Right renal pelvis (tissue), 4 donors: ENCODE measurements around the gene NBPF4. TPM values are rescaled to one million over a fixed set of nuclear protein-coding genes. Genes with fewer than 3 reads are reported as not detected.
"Not testable (repeated sequence)": the region's sequence is repeated elsewhere in the genome, so short reads cannot be mapped to it uniquely, and the experiment has no call there.

Source experiments
- DNase-seq, 4 donors: peaks; one replicate each; pipeline ENCODE4 v3.0.0-alpha.2; 2013; ENCODE audit warnings: low read depth in 4 of 4, low spot score in 3 of 4, missing footprints in 1 of 4
- polyA plus RNA-seq, 4 donors: library from polyadenylated mRNA; unstranded; fragments of 120-200 nt; gene quantifications; one replicate each; pipeline ENCODE4 v1.2.1, GENCODE V29; 2013; ENCODE audit not compliant: insufficient read length in 4 of 4

NBPF4 gene, protein sequence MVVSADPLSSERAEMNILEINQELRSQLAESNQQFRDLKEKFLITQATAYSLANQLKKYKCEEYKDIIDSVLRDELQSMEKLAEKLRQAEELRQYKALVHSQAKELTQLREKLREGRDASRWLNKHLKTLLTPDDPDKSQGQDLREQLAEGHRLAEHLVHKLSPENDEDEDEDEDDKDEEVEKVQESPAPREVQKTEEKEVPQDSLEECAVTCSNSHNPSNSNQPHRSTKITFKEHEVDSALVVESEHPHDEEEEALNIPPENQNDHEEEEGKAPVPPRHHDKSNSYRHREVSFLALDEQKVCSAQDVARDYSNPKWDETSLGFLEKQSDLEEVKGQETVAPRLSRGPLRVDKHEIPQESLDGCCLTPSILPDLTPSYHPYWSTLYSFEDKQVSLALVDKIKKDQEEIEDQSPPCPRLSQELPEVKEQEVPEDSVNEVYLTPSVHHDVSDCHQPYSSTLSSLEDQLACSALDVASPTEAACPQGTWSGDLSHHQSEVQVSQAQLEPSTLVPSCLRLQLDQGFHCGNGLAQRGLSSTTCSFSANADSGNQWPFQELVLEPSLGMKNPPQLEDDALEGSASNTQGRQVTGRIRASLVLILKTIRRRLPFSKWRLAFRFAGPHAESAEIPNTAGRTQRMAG
- polyA plus RNA-seq = not detected

DNA sequence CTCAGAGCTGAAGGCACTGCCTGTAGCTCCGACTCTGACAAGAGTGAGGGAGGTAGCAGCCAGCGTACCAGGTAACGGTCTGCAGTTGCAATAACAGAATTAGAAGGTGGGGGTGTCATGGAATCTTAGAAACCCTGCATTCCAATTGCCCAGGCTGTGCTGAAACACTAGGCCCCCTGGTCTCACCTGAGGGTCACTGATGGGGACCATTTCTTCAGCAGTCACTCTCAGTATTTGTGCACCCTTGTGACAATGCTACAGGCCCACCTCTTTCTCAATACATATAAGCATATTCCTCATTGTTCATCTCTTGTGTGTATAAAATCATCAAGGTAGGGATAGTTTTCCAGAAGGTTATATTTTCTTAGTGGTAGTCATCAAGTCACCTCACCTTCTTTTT lies at the start of gene NBPF4:
Gene NBPF4 (minus strand): TSS at position 101 of the 400 bp plus-strand sequence. CDS start 315 bp downstream, outside the sequence.
- not testable (repeated sequence) for DNase-seq

DNA sequence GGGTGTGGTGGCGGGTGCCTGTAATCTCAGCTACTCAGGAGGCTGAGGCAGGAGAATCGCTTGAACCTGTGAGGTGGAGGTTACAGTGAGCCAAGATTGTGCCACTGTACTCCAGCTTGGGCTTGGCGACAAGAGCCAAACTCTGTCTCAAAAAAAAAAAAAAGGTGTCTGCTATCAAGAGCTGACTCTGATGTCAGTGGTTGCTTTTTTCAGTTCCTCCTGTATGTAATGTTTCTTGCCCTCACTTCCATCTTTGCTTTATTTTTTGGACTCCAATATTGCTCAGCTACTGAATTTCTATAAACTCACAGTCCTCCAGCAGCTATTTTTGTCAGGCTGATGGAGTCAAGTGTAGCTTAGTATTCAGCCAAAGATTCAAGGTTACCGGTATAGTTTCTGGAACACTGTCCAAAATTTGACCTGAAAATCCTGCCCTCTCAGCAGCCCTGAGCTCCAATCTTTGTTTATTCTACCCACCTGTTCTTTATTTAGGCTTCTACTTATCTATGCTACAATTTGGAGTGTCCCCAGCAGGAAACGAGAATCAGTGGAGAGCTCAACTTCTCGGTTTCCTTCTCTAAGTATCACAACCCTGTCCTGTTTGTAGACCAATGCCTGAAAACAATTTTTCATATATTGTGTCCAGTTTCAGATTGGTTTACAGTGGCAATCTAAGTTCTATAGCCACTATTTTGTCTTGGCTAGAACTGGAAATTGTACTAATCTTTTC lies 38.8 kb upstream of the NBPF4 start:
- not testable (repeated sequence) for DNase-seq

DNA sequence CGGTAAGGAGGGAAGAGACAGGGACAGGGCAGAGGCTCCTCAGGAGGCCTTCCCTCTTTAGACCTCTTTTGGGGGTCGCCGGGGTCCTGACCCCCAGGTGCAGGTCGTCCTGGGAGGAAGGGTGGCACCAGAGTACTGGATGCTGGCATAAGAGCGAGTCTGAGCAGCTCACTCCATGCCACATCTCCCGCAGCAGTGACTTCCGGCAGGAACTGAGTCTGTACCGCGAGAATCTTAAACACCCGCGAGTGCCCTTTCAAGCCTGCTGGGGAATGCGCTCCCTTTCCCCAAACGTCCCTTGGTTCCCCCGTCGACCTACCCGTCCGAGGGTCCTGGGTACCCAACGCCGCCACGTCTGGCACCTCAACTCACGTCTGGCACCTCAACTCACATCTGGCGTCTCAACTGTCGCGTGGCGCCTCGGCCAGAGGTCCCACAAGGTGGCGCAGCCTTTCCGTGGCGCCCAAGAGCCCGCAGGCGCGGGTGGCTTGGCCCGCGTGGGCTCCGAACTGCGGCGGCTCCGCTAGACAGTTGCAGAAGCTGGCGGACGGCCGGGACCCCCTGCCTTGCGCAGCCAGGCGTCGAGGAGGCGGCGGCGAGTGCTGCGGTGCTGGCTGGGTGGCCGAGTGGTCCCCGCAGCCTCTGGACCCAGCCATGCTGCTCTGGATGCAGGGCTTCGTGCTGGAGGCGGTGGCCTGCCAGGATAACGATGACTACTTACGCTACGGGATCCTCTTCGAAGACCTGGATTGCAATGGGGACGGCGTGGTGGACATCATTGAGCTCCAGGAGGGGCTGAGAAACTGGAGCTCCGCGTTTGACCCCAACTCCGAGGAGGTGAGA lies 28.8 kb upstream of the NBPF4 start:
- DNase-seq = not testable (repeated sequence)

DNA sequence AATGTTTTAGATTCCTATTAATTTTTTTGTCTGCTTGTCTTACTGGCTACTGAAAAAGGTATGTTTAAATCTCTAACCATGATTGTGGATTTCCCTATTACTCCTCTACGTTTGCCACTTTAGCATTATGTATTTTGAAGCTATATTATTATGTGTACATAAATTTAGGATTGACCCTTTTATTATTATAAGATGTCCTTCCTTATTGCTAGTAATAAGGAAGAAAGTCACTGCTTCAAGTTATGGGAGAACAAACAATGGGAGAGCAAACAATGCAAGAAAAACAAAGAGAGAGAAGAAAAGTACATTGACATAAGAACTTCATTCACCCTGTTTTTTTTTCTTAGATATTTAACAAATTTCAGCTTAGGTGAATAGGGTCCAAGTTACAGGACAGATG lies 23.2 kb upstream of the NBPF4 start:
- DNase-seq = not testable (repeated sequence)

DNA sequence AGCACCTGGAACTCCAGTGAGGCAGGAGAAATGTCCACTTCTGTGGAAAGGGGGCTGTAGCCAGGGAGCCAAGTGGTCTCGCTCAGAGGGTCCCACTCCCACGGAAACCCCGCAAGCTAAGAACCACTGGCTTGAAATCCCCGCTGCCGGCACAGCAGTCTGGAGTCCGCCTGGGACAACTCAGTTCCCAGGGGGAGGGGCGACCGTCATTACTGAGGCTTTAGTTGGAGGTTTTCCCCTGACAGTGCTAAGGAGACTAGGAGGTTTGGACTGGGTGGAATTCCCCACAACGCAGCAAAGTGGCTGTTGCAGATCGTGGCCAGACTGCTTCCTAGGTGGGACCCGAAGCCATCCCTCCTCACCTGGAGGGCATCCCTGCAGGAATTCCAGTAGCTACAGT lies 18.1 kb upstream of the NBPF4 start:
- not testable (repeated sequence) for DNase-seq

DNA sequence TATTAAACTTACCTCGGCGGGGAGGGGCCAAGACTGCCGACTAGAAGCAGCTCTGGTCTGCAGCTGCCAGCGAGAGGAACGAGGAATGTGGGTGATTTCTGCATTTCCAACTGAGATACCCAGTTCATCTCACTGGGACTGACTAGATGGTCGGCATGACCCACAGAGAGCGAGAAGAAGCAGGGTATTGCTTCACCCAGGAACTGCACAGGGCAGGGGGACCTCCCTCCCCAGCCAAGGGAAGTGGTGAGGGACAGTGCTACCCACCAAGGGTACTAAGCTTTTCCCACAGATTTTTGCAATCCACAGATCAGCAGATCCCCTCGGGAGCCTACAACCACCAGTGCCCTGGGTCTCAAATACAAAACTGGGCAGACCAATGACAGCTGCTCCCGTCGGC lies 17.6 kb upstream of the NBPF4 start:
- not testable (repeated sequence) for DNase-seq

DNA sequence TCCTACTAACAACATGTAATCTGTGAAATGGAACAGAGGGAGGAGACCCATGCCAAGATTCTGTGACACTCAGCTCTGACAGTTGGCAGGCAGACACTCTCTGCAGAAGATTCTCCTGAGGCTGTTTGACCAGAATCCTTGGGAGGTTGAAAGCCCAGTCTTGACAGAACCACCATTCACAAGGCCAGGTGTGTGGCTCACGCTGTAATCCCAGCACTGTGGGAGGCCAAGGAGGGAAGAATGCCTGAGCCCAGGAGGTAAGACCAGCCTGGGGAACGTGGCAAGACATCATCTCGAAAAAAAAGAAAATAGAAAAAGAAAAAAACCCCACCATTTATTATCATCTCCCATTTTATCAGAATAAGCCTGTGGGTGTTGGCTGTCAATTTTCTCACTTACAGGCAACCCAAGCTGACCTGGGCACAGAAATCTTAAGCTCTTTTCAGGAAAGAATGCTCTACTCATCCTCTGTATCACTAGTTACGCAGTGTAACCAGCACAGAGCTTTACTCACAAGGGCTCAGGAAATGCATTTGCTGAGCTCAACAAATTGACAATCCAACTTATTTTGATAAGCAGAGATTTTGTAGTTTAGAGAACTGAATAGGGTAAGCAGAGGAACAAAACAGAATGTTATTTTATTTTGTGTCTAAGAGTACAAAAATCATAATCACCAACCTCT lies 16.8 kb upstream of the NBPF4 start:
- DNase-seq = not testable (repeated sequence)

DNA sequence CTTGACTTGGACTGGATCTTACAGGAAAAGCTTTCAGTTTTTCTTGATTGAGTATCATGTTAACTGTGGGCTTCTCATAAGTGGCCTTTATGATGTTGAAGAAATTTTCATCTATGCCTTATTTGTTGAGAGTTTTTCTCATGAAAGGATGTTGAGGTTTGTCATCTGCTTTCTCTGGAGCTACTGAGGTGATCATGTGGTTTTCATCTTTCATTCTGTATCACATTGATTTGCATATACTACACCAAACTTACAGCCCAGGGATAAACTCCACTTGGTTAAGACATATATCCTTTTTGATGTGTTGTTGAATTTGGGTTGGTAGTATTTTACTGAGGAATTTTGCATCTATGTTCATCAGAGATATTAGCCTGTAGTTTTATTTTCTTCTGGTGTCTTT lies 11.6 kb upstream of the NBPF4 start:
- not testable (repeated sequence) for DNase-seq

DNA sequence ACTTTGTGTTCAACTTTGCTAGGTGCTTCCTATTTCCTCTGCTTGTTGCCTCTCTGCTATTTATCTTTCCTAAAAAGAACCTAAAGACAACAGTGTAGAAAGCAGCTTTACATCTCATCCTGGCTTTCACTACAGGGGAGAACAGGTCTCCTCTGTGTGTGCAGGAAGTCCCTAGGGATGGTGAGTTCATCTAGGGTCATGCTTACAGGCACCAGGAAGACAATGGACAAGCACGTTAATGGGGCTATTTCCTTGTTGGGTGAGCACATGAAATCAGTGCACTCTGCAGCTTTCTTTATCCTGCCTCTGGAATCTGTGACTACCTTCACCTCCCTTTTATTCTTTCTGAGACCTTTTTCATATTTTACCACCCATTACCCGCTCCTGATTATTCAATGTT lies 4.5 kb downstream of the NBPF4 start:
- not testable (repeated sequence) for DNase-seq

DNA sequence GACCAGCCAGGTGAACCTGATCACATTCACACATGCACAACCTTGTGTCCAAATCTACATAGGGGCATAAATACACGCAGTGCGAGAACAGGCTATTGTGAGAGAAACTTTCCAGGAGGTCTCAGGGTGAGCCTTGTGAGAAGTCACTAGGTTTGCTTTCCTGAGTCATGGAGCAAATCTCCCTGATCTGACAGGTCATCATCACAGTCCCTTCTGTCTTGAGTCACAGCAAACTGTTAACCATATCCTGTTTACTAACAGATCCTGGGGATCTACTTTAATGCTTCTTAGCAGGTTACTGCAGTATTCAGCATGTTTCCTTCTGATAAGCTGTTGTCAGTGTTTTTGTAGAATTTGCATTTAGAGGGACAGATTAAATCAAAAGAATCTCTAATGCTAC lies 8.6 kb downstream of the NBPF4 start:
- DNase-seq = not testable (repeated sequence)

DNA sequence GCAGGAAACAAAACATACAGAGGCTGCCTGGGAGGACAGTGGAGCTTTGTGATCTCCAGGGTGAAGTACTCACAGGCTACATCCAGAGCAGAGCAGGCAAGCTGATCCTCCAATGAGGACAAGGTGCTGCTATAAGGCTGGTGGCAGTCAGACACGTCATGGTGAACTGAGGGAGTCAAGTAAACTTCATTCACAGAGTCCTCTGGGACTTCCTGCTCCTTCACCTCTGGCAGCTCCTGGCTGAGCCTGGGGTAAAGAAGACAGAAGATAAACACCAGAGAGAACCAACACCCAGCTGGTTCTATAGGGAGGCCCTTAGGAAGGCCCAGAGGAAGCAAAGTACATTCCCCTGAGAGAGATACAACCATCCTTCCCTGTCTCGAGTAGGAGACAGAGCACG lies 11.7 kb downstream of the NBPF4 start:
- DNase-seq = not testable (repeated sequence)

DNA sequence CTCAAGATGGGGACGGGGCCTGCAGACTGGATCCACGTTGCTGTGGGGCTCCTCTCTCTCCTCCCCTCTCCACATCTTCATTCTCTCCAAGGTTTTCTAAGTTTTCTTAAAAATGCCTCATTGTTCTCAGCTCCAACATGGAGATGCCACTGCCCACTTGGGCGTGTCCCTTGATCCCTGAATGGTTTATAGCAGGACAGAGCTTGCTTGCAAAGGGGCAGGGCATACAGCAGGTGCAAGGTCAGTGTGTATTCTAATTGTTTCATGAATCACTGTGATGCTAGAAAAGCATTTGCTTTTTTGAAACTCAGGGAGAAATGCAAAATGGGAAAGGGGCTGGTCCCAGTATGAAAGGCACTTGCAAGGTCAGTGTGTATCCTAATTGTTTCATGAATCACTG lies 13.9 kb downstream of the NBPF4 start:
- not testable (repeated sequence) for DNase-seq

DNA sequence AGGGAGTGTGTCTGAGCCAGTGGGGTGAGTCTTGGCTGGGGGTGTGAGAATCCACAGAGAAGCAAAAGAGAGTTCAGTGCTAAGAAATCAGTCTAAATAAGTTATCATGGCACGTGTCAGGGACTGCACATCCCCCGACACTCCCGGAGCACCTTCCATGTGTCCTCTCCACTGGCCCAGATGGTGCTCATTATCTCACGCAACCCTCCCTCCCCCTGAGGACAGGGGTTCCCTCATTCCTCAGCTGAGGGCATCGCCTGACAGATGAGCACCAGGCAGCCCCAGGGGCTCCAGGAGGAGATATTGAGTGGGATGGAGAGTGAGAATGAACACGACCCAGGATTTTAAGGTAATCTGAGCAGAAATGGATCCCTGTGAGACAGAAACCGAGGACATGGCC lies 16.1 kb downstream of the NBPF4 start:
- not testable (repeated sequence) for DNase-seq

DNA sequence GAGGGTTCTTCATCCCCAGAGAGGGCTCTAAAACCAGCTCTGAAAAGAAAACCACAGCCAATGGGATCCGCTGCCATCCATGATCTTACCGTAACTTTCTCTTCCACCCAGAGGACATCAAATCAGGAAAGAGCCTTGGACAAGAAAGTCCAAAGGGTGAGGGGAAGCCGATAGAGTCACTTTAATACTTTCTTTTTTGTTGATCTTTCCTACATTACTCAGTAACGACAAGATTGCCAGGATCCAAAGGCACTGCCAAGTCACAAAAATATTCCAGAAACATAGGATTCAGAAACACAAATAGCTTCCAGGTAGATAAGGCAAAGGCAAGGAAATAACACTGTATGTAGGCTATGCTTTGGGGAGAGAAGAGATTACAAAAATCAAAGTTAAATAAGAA lies 17.0 kb downstream of the NBPF4 start:
- not testable (repeated sequence) for DNase-seq

DNA sequence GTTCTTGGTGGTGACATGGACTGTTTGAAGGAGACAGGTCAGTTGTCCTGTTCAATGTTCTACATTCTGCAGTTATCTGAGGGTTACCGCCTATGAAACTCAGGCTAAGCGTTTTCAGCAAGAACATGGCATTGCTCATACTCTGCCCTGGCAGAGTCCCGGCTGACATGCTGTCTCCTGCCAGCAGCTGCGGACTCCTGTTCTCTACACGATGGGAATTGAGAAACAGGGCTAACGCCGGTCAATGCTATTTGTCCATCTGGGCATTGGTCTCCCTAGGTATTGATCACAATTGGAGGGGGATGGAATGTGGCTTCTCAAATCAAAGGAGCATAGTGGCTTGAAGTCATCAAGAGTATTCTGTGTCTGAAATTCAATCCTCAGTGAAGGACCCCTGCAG lies 20.6 kb downstream of the NBPF4 start:
- not testable (repeated sequence) for DNase-seq

DNA sequence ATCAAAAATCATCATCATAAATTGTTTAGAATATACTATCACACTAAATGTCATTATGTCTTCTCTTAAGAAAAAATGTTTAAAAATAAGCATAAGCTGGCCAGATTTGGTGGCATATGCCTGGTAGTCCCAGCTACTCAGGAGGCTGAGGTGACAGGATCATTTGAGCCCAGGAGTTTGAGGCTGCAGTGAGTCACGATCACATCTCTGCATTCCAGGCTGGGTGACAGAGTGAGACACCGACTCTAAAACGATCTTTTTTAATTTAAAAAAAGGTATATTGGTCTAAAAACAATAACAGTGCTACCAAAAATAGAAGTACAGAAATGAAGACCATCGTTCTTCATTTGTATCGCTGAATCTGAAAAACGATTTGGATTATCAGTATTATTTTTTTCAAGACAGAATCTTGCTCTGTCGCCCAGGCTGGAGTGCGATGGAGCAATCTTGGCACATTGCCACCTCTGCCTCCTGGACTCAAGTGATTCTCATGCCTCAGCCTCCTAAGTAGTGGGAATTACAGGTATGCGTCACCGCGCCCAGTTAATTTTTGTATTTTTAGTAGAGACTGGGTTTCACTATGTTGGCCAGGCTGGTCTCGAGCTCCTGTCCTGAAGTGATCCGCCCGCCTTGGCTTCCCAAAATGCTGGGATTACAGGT lies 26.2 kb downstream of the NBPF4 start:
- not testable (repeated sequence) for DNase-seq

DNA sequence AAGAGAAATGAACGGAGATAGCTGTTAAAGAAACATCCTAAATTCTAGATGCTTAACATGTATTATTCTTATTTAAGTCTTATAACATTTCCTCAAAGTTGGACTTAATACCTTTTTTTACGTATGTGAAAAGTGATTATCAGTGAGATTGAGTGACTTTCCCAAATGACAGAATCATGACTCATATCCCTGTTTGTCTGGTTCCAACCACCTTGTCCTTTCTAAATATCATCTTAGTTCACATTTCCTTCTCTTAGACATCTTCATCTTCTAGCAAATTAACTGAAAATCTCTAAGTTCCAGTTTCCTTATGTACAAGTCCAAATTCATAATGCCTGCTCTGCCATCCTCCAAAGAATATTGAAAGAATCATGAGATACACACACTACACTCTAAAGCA lies 26.9 kb downstream of the NBPF4 start:
- not testable (repeated sequence) for DNase-seq

DNA sequence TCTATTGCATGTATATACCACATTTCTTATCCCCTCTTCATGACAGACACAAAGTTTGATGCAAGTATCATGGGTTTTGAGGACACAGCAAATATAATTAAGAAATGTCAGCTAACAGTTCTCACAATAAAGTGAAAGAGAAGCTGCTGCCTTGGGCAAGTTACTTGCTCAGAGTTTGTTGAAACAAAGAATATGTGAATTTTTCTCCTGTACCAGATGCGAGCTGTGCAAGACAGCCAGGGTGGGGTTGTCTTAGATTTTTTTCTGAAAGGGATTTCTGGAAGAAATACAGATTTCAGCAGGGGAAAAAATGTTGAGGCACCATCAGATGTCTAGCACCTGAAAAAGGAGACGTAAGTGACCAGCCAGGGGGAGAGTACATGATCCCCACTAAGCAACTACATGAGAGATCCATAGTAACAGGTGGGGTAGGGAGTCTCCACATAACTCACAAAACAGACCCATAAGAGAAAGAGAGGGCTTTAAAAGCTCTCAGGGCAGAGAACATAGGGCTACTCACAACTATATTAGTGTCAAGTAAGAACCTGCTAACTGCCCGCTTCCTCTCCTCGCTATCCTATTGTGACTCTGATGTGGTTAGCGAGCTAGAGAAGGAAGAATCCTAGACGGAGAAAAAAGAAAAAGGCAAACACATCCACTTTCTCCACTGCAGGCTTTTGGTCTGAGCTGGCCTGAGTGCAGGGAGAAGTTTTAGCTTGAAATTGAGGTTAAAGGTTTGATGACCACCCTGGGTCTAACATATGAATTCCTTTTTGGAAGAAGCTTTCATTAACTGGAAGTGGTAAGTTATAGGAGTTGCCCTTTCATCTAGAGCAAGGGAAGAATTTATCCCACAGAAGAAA lies 27.6 kb downstream of the NBPF4 start:
- DNase-seq = not testable (repeated sequence)
